Sciatic nerve (tissue), 2 donors: ENCODE results near the gene CBLN3. TPM values are rescaled to one million over a fixed set of nuclear protein-coding genes. Genes with fewer than 3 reads are reported as not detected.

Experiments
- ATAC-seq: fragments of 200-7000 bp; cut with Tn5 transposase; one replicate; pipeline ENCODE4 v1.9.1; 2020; ENCODE audit warnings: mild to moderate bottlenecking, moderate library complexity
- DNase-seq: peaks from one replicate; pipeline ENCODE4 v3.0.0-alpha.2; 2020; ENCODE audit warnings: low spot score
- intact Hi-C: fragments of 100-400 bp; cut with DNase I; formaldehyde crosslinking; loops from one replicate; pipeline ENCODE4 v1.14.2; 2022
- total RNA-seq: library from RNA; stranded (reverse); fragmentation: NEBNext Ultra II Directional; extraction: Animal tissue kit (Norgen Biotek cat#: 25700); gene quantifications from one replicate; pipeline ENCODE4 v1.2.1, GENCODE V29; 2021
- donor health status: DM: no; HTN: no; CAD: no.
- donor health status: DM: no; HTN: no; CAD: no.

CBLN3 gene
- total RNA-seq, 1 donor from 2014 or later, result 7.0 TPM

- DNase-seq (no peak), ATAC-seq (no peak)
- intact Hi-C loops, result no loop called here
These were observed 11.3 kb upstream of the CBLN3 start for GRCh38 chr14:24440606-24441399.

GRCh38 chr14:24439830-24440605 is 10.6 kb upstream of the CBLN3 start:
- intact Hi-C loops, result loop anchor here (5.0 to 10.0 kb wide), 2 partner anchors 195 to 1847 kb away; partner anchors contain the start of gene TINF2
- DNase-seq, result no peak

GRCh38 chr14:24439257-24439656 is 9.8 kb upstream of the CBLN3 start:
- no peak for ATAC-seq
- intact Hi-C loops, result loop anchor here (5.0 to 10.0 kb wide), 2 partner anchors 194 to 1848 kb away; partner anchors contain the start of gene TINF2
- DNase-seq, result no peak

More at GRCh38 chr14:24439830-24440605, 10.6 kb upstream of the CBLN3 start:
- ATAC-seq, result no peak

GRCh38 chr14:24438223-24439097 is 9.0 kb upstream of the CBLN3 start:
- ATAC-seq, result no peak
- intact Hi-C loops, result loop anchor here (5.0 to 10.0 kb wide), 2 partner anchors 194 to 1849 kb away; partner anchors contain the start of gene TINF2

GRCh38 chr14:24437736-24438067 is 8.2 kb upstream of the CBLN3 start:
- intact Hi-C loops, result loop anchor here (5.0 to 10.0 kb wide), 2 partner anchors 193 to 1850 kb away; partner anchors contain the start of gene TINF2
- ATAC-seq (no peak), DNase-seq (no peak)

More at GRCh38 chr14:24438223-24439097, 9.0 kb upstream of the CBLN3 start:
- no peak for DNase-seq

- ATAC-seq (no peak), DNase-seq (no peak)
- intact Hi-C loops, result loop anchor here (5.0 to 10.0 kb wide), 2 partner anchors 192 to 1850 kb away; partner anchors contain the start of gene TINF2
These were observed 7.7 kb upstream of the CBLN3 start for GRCh38 chr14:24437020-24437735.

GRCh38 chr14:24436355-24437019 is 7.0 kb upstream of the CBLN3 start:
- intact Hi-C loops, result loop anchor here (5.0 to 10.0 kb wide), 2 partner anchors 192 to 1851 kb away; partner anchors contain the start of gene TINF2
- DNase-seq (peak; percentile 56), ATAC-seq (peak; percentile 55)

- DNase-seq (no peak), ATAC-seq (no peak)
- intact Hi-C loops, result loop anchor here (5.0 to 10.0 kb wide), 2 partner anchors 191 to 1851 kb away; partner anchors contain the start of gene TINF2
These were observed 6.5 kb upstream of the CBLN3 start for GRCh38 chr14:24435998-24436354.

GRCh38 chr14:24435192-24435810 is 5.8 kb upstream of the CBLN3 start:
- intact Hi-C loops, result loop anchor here (5.0 to 10.0 kb wide), 2 partner anchors 190 to 1852 kb away; partner anchors contain the start of gene TINF2
- no peak for ATAC-seq
- no peak for DNase-seq

GRCh38 chr14:24434676-24435075 is 5.2 kb upstream of the CBLN3 start:
- no peak for DNase-seq
- intact Hi-C loops, result loop anchor here (5.0 to 10.0 kb wide), 4 partner anchors 67 to 1853 kb away; partner anchors contain the start of genes NFATC4 and TINF2

GRCh38 chr14:24434036-24434435 is 4.6 kb upstream of the CBLN3 start:
- ATAC-seq, result no peak
- intact Hi-C loops, result loop anchor here (5.0 to 10.0 kb wide), 3 partner anchors 67 to 189 kb away; partner anchors contain the start of genes NFATC4 and TINF2
- no peak for DNase-seq

More at GRCh38 chr14:24434676-24435075, 5.2 kb upstream of the CBLN3 start:
- no peak for ATAC-seq

GRCh38 chr14:24432259-24433131 is 3.0 kb upstream of the CBLN3 start:
- DNase-seq, result no peak
- no peak for ATAC-seq
- intact Hi-C loops, result loop anchor here (5.0 to 10.0 kb wide), 3 partner anchors 65 to 188 kb away; partner anchors contain the start of genes NFATC4 and TINF2

GRCh38 chr14:24431569-24432258 is 2.2 kb upstream of the CBLN3 start:
- intact Hi-C loops, result loop anchor here (5.0 to 10.0 kb wide), 3 partner anchors 64 to 187 kb away; partner anchors contain the start of genes NFATC4 and TINF2
- DNase-seq (peak; percentile 95), ATAC-seq (peak; percentile 84)

GRCh38 chr14:24430682-24431568 is 1.5 kb upstream of the CBLN3 start:
- DNase-seq (no peak), ATAC-seq (peak; percentile 70)
- intact Hi-C loops, result loop anchor here (5.0 to 10.0 kb wide), 3 partner anchors 64 to 186 kb away; partner anchors contain the start of genes NFATC4 and TINF2
